Right ventricle myocardium superior (tissue), 1 donor: ENCODE measurements around the gene EPHB3. TPM values are rescaled to one million over a fixed set of nuclear protein-coding genes. Genes with fewer than 3 reads are reported as not detected.

Source experiments
- ATAC-seq: fragments of 200-7000 bp; cut with Tn5 transposase; one replicate; pipeline ENCODE4 v1.9.1; 2020; ENCODE audit warnings: mild to moderate bottlenecking; ENCODE audit not compliant: poor library complexity
- DNase-seq: peaks from one replicate; pipeline ENCODE4 v3.0.0-alpha.2; 2020
- intact Hi-C: fragments of 100-400 bp; cut with DNase I; formaldehyde crosslinking; loops from one replicate; pipeline ENCODE4 v1.11.2; 2022
- long read RNA-seq: library from polyadenylated mRNA; unstranded; transcript quantifications from one replicate; pipeline ENCODE4 v2.0.0, GENCODE V29; 2021
- total RNA-seq: library from RNA; stranded (reverse); fragmentation: NEBNext Ultra II Directional; extraction: Animal tissue kit (Norgen Biotek cat#: 25700); gene quantifications from one replicate; pipeline ENCODE4 v1.2.1, GENCODE V29; 2021
- donor health status: DM: no; HTN: yes; CAD: no; lungs with severe emphysema.

The EPHB3 gene
- 2.2 TPM for total RNA-seq
- long read RNA-seq, full-length matches to known transcripts: 6 of 10 reads
- long read RNA-seq, partial matches to known transcripts: 1 of 10 reads
- long read RNA-seq, other reads (novel, unspliced or antisense): 3 of 10 reads

DNA sequence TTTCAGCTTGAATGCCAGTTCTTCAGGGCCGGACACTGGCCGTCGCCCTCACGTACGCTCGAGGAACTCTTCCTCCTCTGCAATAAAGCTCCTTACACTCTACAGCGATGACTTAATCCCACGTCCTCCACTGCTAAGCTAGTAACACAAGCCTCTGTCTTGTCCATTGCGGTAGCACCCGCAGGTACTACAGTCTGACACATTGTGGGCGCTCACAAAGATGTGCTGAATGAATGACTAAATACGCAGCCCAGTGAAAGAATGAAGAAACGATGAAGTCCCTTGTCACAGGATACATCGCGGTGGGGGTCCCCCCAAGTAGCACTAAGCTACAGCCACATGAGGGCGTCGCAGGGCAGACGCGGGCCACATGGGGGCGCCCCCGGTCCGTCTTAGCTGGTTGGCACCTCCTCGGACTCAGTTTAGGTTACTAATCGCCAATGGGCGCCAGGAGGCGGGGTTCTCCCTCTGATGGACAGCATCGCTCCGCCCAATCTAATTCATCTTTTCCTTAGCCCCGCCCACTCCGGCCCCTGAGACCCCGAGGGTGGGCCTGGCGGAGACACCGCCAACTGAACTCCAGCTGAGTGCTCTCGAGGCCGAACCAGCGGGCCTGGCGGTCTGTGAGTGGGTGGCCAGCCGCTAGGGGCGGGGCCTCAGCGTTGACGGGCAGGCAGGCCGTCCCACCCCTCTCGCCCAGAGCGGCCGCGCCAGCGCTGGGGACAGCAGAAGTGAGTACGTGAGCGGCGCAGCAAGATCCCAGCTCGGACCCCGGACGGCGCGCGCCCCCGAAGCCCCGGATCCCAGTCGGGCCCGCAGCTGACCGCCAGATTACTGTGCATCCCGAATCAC, at the start of gene EPHB3:
TSS of gene EPHB3 (plus strand) at position 725 of the 852 bp plus-strand sequence. CDS start 451 bp downstream, outside the sequence.
- DNase-seq: peak; percentile 100
- ATAC-seq: peak; percentile 97
- intact Hi-C loops: loop anchor here (1.0 kb wide), 1 partner anchor 216 kb away; no protein-coding TSS in a partner anchor

DNA sequence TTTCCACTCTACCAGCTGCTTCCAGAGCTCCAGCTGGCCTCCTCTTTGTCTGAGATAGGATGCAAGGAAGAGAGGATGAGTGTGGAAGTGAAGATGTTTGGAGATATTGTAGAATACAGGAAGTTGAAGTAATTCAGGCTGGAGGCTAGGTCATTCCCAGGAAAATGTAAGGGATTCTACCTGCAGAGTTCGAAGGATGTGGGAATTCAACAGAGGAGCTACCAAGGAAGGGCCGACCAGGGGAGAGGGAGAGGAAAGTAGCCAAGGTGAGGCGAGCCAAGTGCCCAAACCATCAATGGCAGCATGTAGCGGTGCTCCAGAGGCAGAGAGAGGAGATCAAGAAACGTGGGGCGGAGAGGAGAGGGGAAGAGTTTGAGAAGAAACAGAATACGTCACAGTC, 49.0 kb upstream of the EPHB3 start:
- DNase-seq (no peak), ATAC-seq (no peak)
- intact Hi-C loops: loop anchor here (5.0 kb wide), 1 partner anchor 140 kb away; no protein-coding TSS in a partner anchor

DNA sequence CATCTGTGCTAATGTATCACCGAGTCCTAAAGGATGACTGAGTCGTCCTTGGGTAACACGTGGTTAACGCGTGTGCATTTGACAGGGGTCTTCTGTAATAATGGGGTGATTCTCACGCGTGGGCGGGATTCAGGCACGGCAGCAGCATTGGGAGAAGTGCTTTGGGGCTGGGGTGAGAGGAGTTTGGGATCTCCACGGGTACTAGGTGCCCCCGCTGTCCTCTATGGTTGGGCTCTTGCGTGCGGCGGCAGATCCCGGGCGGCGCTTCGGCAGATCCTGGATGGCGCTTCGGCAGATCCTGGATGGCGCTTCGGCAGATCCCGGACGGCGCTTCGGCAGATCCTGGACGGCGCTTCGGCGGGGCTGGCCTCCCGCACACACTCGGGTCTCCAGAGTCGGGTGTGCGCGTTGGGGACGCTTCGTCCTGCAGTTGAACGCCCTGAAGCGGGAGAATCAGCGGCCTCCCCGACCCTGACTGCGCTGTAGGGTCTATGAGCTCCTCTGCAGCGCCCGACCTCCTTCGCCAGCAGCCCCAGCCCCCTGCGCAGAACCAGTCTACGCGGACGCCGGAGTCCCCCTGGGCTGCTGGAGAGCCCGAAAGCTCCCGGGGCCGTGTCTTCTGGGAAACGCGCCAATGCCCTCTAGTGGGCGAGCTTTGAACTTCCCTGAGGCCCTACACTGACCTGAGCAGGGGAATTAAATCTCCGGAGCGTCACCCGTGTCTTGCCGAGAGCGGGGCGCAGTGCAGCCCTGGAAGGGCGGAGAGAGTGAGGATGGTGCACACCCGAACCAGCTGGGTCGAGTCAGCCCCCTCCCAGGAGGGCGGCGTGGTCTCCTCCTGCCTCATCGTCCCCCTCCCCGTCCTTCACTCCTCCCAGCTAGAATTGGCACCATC, 48.1 kb upstream of the EPHB3 start:
- DNase-seq (peak; percentile 90), ATAC-seq (peak; percentile 100)
- intact Hi-C loops: loop anchor here (5.0 kb wide), 1 partner anchor 141 kb away; no protein-coding TSS in a partner anchor

DNA sequence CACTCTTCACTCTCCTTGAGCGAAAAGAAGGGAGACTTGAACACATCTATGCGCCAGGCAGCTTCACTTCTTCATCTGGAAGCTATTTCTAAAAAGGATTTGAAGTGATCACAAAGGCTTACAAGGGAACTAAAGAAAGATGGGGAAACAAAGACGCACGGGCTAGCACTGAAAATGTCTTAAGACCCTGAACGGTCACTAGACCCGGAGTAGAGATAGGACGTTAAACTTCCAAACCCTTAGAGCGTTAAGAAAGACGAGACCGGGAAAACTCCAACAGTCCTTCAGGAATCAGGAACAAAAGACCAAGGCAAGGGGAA, 47.5 kb upstream of the EPHB3 start:
- DNase-seq: no peak
- intact Hi-C loops: loop anchor here (5.0 kb wide), 1 partner anchor 142 kb away; no protein-coding TSS in a partner anchor
- no peak for ATAC-seq

DNA sequence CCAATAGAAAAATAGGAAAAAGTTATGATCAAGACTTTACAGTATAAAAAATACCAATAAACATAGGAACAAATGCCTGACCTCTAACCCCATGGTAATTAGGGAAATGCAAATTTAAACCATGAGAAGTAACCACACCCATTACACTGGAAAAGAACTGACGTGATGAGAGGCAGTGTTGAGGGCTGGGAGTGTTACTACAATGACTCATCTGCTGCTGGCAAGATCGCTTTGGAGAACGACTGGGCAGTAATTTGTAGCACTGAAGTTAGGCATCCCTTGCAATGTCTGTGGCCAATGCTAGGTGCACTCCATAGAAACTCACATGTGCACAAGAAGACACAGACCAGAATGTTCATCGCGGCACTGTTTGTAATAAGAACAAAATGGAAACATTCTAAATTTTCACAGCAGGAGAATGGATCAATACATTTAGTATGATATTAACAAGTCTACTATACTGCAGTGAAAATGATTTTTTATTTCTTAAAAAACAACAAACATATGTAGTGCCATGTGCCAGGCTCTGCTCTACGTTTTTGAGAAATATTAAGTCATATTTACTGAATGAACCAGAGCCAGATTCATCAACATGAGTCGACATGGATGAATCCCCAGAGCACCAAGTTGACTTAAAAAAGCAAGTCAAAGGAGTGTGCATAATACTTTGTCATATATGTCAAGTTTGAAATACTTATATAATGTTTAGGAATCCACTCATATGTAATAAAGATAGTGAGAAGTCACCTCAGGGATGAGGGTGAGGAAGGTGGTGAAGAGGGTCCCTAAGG, 37.6 kb upstream of the EPHB3 start:
- ATAC-seq (peak; percentile 38), DNase-seq (no peak)
- intact Hi-C loops: no loop called here

DNA sequence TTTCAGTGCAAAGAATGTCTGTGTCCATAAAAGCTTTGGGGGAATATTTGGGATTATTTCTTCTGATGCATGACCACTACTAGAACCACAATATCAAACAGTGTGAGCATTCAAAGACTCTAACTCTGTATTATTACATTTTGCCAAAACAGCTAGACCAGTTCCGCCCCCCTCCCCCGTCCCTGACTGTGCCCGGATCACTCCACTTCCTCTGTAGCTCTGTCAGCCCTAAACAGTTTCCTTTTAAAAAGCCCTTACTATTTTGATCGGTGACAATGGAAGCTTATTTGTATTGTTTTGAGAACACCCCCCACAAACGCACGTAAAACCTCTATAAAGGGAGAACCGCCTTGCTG, 36.6 kb upstream of the EPHB3 start:
- intact Hi-C loops: no loop called here
- DNase-seq (no peak), ATAC-seq (peak; percentile 59)

DNA sequence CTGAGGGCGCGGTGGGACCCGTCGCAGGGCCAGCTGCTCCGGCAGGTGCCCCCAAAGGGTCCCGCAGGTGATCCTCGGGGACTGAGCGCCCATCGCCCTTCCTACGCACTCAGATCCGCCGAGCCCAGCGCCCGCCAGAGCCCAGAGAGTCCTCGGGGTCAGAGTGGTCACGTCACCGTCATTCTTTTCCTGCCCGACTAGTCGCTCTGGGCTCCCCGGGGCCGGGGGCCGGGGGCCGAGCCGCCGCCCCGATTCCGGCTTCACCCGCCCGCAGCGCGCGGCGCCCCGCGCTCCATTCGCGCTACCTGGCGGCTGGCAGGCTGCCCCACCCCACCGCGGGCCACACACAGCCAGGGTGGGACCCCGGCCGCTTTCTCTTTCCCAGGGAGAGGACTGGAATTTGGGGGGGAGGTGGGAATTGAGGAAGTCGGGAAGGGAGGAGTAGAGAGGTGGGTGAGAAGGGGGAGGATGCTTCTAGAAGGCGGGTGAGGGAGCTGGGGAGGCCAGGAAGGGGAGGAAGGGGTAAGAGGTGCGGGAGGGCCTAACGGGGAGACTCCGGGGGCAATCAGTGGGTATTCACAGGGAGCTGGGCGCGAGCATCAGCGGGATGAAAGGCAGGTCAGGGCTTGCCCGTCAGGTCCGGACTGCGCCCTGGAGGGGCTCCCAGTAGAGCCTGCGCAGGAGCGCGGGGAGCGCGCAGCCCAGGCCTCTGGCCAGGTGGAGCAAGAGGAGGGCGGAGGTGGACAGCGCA, 36.1 kb upstream of the EPHB3 start:
- DNase-seq (no peak), ATAC-seq (peak; percentile 45)
- intact Hi-C loops: no loop called here

DNA sequence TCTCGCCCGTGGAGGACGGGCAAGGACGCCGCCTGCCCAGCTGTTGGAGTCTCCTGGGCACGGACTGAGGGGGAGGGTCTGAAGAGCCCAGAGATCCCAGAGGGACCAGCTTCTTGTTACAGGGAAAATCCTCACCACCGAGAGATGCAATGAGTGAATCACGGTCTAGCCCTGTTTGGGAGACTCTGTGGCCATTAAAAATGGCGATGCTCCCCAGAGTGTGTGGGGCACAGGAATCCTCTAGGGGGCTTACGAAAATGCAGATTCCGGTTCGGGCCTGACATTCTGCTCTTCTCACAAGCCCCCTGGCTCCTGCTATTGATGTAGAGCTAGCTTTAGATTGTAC, 35.5 kb upstream of the EPHB3 start:
- ATAC-seq: no peak

DNA sequence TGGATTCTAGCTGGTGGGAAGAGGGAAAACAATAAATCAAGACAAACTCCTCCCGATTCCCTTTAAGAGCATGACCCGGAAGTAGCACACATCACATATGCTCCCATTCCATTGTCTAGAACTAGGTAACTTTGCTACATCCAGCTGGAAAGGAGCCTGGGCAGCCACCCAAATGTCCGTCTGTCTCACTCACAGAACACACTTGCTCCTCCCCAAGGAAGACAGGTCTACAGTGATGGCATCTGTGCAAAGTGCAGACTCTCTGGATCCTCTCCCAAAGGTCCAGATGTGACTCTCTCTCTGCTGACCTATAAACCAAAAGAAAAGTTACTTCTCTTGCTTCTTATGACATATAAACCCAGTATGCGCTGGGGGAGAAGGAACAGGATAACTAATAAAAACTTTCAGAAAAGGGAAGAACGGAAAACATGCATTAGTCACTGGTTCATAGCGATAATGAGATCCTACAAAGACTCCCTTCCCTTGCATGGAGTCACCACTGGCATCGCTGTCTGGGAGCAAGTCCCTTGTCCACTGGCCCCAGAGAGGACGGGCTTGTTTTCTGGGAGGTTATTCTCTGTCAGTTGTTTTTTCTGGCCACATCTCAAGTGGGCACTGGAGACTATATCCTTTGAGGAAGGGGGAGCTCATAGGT, 29.8 kb upstream of the EPHB3 start:
- ATAC-seq (no peak), DNase-seq (no peak)
- intact Hi-C loops: no loop called here

More for the DNA sequence above, 35.5 kb upstream of the EPHB3 start:
- intact Hi-C loops: no loop called here
- no peak for DNase-seq

DNA sequence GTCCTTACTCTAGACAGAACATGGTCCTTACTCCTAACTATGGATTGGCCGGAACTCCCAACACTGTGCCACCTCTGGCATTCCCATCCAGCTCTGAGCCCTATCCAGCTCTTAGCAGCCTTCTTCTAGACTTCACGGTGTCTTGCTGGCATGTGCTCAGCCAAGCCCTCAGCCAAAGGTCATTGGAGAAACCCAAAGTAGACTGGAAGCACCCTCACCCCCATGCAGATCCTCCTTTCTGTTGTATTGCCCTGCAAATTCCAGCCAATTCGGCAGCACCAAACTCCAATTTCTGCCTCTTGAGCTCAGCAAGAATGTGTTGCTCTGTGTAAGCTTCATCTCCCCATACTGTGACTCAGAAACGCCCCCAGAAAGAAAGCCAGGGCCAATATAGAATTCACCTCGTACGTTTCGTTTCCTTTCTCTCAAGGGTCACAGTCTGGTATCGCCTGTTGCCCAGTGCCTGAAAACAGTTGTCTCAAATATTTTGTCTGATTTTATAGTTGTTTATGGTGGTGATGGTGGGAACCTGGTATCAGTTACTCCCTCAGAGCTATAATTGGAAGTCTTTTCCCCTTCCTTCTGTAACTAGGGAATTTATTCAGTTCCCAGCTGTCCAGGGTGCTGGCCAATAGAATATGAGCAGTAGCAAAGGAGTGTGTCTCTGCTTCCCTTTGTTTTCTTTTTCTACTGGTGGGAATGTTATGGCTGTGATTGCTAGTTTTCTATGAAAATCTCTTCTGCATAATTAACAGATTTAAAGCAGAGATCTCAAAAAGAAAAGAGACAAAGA, 28.4 kb upstream of the EPHB3 start:
- intact Hi-C loops: no loop called here
- ATAC-seq (no peak), DNase-seq (no peak)

DNA sequence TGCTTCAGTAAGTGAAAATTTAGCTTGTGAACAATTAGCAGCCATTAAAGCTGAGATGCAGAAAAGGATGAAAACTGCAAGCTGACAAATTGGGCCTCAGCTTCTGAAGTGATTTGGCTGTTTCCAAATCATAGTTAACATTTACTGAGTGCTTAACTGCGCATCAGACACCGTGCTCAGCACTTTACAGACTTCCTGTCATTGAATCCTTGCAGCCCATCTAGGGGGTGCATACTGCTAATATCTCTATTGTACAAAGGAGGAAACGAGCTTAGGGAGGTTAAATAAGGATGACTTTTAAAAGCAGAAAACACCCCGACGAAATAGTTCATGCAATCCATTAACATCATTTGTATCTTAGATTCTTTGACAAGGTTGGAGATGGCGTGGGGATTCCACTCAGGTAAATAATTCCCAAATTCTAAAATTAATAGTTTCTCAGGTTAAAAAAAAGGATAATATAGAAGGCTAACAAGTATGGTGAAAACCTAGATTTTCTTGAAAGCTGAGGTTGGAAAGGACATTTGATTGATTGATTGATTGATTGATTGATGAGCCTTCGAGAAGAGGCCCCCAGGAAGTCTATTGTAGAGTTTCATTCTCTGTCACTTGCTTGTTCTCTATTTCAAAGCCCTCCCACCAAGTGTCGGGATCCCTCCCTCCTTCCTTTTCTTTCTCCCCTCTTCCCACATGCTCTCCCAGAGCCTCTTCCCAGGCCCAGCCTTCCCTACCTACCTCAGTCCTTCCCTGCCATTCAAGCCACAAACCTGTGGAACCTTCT, 23.5 kb upstream of the EPHB3 start:
- ATAC-seq: no peak
- intact Hi-C loops: no loop called here
- DNase-seq: no peak

DNA sequence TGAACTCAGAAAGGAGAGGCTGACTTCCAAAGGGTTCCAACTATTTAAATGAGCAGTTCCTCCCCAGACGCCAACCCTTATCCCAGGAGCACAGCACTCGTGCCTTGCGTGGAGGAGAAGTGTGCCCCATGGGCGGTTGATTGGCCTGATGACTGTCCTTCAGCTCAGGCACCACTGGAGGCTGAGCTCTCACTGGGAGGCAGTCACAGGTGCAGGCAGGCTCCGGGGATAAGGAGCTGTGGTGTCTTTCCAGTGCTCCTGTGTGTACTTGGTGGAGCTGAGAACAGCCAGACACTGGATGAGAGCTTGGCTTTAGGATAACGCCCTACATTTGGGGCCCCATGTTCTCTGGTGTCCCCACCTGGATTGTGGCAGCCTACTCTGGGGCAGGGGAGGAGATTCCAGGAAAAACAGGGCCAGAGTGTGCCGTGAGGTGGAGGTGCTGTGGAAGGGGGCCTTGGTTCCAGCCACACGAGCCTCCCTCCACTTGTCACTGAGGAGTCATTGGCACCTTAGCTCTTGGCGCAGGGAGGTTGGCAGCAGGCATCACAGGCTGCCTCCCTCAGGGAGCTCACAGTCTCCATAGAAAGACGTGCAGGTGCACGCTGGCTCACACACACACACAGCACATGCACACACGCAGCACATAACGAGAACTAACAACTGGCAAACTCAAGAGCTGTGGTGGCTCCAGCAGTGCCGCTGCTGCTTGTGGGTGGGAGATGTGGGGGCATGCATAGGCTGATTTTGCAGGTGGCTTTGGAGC, 22.7 kb upstream of the EPHB3 start:
- no peak for ATAC-seq
- intact Hi-C loops: no loop called here
- DNase-seq: no peak

DNA sequence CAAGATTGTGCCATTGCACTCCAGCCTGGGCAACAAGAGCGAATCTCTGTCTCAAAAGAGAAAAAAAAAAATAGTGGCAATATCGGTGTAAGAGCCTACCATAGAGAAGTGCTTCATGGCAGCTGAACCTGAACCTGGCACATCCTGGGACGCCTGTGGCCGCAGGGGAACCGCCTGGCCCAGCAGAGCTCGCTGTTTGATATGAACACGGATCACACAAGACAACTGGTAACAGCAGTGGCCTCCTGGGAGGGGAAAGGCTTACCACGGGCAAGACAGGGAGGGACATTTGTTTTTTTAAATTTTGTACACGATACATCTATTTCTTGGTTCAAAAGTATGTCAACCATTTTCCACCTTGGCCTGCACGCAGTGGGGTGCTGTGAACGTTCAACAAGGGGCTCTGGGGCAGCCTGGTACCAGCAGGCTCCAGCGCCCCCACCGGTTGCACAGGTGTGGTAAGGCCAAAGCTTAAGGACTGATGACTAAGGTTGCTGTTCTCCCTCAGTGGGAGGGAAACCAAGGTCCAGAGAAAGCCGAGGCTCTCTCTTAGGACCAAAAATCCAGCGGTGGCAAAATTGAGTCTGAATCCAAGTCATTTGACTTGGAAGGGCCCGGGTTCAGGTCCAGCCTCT, 21.7 kb upstream of the EPHB3 start:
- no peak for DNase-seq
- no peak for ATAC-seq
- intact Hi-C loops: no loop called here

DNA sequence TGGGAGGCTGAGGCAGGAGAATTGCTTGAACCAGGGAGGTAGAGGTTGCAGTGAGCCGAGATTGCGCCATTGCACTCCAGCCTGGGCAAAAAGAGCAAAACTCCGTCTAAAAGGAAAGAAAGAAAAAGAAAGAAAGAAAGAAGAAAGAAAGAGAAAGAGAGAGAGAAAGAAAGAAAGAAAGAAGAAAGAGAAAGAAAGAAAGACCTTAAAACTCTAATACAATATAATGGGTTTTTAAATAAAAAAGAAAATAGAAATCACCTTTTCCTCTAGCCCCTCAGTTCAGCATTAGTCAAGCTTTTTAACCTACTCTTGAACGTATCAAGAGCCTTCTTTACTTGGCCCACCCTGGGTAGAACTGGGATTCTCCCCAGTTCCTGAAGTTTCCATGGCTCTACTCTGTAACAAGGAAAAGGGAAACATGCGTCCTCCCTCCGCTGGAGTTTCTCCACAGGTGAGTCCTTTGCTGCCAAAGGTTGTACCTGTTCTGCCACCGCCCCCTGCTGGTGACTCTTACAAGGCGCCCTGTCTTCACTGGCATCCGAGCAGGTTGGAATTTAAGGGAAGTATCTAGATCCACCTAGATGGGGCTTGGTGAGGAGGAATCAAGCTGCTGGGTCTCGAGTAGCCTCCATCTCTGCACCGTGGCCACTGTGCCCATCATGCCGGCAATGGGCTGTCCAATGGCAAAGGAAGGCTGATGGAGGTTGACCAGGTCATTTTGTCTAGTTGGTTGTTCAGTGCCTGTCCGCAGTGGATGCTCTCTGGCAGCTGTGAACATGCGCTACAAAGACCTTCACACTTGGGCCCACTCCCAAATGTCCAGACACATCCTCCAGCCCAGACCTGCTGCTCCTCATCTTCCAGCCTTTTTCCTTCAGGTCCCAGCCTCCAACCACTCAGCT, 20.6 kb upstream of the EPHB3 start:
- intact Hi-C loops: no loop called here
- DNase-seq (peak; percentile 73), ATAC-seq (no peak)
